Esophagus muscularis mucosa (tissue), 4 donors: ENCODE data around the gene EZR. TPM values are rescaled to one million over a fixed set of nuclear protein-coding genes. Genes with fewer than 3 reads are reported as not detected.

Experiments
- DNase-seq: peaks from one replicate; pipeline ENCODE4 v3.0.0-alpha.2; 2017; ENCODE audit errors: extremely low spot score
- H3K27ac ChIP-seq, 4 donors: fragments of 200-600 bp; sonication (generic); replicated peaks in 1 of 4; 1 replicate in 3 of 4; 2 replicates in 1 of 4; pipeline ENCODE4 v1.5.1; 2016 to 2019; ENCODE audit warnings: mild to moderate bottlenecking in 1 of 4
- H3K27me3 ChIP-seq, 4 donors: fragments of 200-600 bp; sonication (generic); one replicate each; pipeline versions ENCODE4 v1.5.1 to v1.6.0; 2016 to 2019
- H3K36me3 ChIP-seq, 4 donors: fragments of 200-600 bp; sonication (generic); one replicate each; pipeline ENCODE4 v1.5.1; 2016 to 2019
- H3K4me1 ChIP-seq, 4 donors: fragments of 200-600 bp; sonication (generic); one replicate each; pipeline ENCODE4 v1.5.1; 2016 to 2019
- H3K4me3 ChIP-seq, 4 donors: fragments of 200-600 bp; sonication (generic); 1 replicate in 2 of 4; 2 replicates in 2 of 4; pipeline ENCODE4 v1.5.1; 2016 to 2019; ENCODE audit warnings: mild to moderate bottlenecking in 4 of 4, moderate library complexity in 1 of 4
- H3K9me3 ChIP-seq, 4 donors: fragments of 200-600 bp; sonication (generic); 1 replicate in 3 of 4; 2 replicates in 1 of 4; pipeline ENCODE4 v1.5.1; 2016 to 2019
- CTCF ChIP-seq, 3 experiments: fragments of 200-600 bp in 2 of 3; fragments of 450-650 bp in 1 of 3; sonication (generic) in 2 of 3; IDR thresholded peaks; one replicate each; pipeline ENCODE4 v1.5.1; 2017 to 2019; ENCODE audit warnings: antibody characterized with exemption in 3 of 3, mild to moderate bottlenecking in 2 of 3, moderate library complexity in 1 of 3
- EP300 ChIP-seq: sonication (generic); formaldehyde crosslinking; IDR thresholded peaks from one replicate; pipeline ENCODE4 v1.6.1; 2017; ENCODE audit warnings: antibody characterized with exemption
- POLR2A ChIP-seq: fragments of 450-650 bp; IDR thresholded peaks from one replicate; pipeline ENCODE4 v1.6.1; 2017; ENCODE audit warnings: antibody characterized with exemption, moderate library complexity, mild to moderate bottlenecking, low read depth
- POLR2AphosphoS5 ChIP-seq, 2 donors: sonication (generic); formaldehyde crosslinking; IDR thresholded peaks; one replicate each; pipeline ENCODE4 v1.6.1; 2017; ENCODE audit warnings: antibody characterized with exemption in 2 of 2
- WGBS: methylation state at CpG from one replicate; pipeline ENCODE4 v1.1.5; 2018; 5-methylcytosine and 5-hydroxymethylcytosine counted together
- intact Hi-C: fragments of 100-400 bp; cut with DNase I; formaldehyde crosslinking; loops from one replicate; pipeline ENCODE4 v1.15.1; 2023
- total RNA-seq, 4 donors: library from RNA; depleted of rRNA; stranded (reverse); fragments of >200 nt; gene quantifications; one replicate each; pipeline versions ENCODE4 v1.1.0 to v1.2.1, GENCODE V29; 2016

Gene EZR
- total RNA-seq, 4 donors from 2014 or later: 205 to 226 (median 212) TPM

GRCh38 chr6:158782432-158783166, 36.6 kb downstream of the EZR start:
- Histone ChIP-seq H3K9me3 (no peaks in the 10 kb centered on the region), H3K36me3 (peaks cover 75 to 100% (median 91%) of the 10 kb centered on the region in 4 donors), H3K27me3 (no peaks in the 10 kb centered on the region), H3K4me3 (no peak overlapping the region), H3K4me1 (peaks cover 0 to 9% (median 2%) of the 10 kb centered on the region in 4 donors), H3K27ac (no peak overlapping the region)
- no peak for DNase-seq
- WGBS: 90% methylated on average over 10 of the region's 11 CpGs
- intact Hi-C loops: no loop called here
- TF ChIP-seq CTCF (IDR thresholded peaks at IDR 0.05) (no peak), EP300 (no peak), POLR2AphosphoS5 (IDR thresholded peaks at IDR 0.05) (no peak), POLR2A (no peak)

GRCh38 chr6:158781692-158782373, 37.3 kb downstream of the EZR start:
- WGBS: 90% methylated on average over 19 of the region's 19 CpGs
- peaks cover 71 to 100% (median 90%) of the 10 kb centered on the region in 4 donors for H3K36me3 ChIP-seq
- no peak overlapping the region for H3K27ac ChIP-seq
- no peak for TF ChIP-seq CTCF (IDR thresholded peaks at IDR 0.05)
- no peak for TF ChIP-seq EP300
- no peak for TF ChIP-seq POLR2A
- TF ChIP-seq POLR2AphosphoS5 (IDR thresholded peaks at IDR 0.05): no peak
- no peak for DNase-seq
- H3K9me3 ChIP-seq: no peaks in the 10 kb centered on the region
- no peak overlapping the region for H3K4me3 ChIP-seq
- intact Hi-C loops: no loop called here
- peaks cover 0 to 9% (median 3%) of the 10 kb centered on the region in 4 donors for H3K4me1 ChIP-seq
- H3K27me3 ChIP-seq: no peaks in the 10 kb centered on the region

- TF ChIP-seq POLR2A (no peak), EP300 (no peak), POLR2AphosphoS5 (IDR thresholded peaks at IDR 0.05) (peak in 1 of 2 donors; percentile 12)
- Histone ChIP-seq H3K36me3 (peaks cover 69 to 100% (median 89%) of the 10 kb centered on the region in 4 donors), H3K27ac (no peak overlapping the region), H3K27me3 (no peaks in the 10 kb centered on the region), H3K9me3 (no peaks in the 10 kb centered on the region), H3K4me3 (no peak overlapping the region), H3K4me1 (peaks cover 0 to 9% (median 3%) of the 10 kb centered on the region in 4 donors)
- no peak for DNase-seq
- intact Hi-C loops: no loop called here
- WGBS: 82% methylated on average over 11 of the region's 11 CpGs
These were observed 38.0 kb downstream of the EZR start for GRCh38 chr6:158780988-158781691.

- H3K36me3 ChIP-seq: peaks cover 69 to 100% (median 89%) of the 10 kb centered on the region in 4 donors
- DNase-seq: no peak
- WGBS: 95% methylated on average over 7 of the region's 7 CpGs
These were observed 38.8 kb downstream of the EZR start for GRCh38 chr6:158780246-158780884.

More at GRCh38 chr6:158780246-158780884, 38.8 kb downstream of the EZR start:
- H3K4me3 ChIP-seq: no peak overlapping the region
- TF ChIP-seq CTCF (IDR thresholded peaks at IDR 0.05) (no peak), EP300 (no peak), POLR2AphosphoS5 (IDR thresholded peaks at IDR 0.05) (no peak), POLR2A (no peak)
- H3K27ac ChIP-seq: no peak overlapping the region
- intact Hi-C loops: no loop called here
- peaks cover 0 to 9% (median 3%) of the 10 kb centered on the region in 4 donors for H3K4me1 ChIP-seq
- no peaks in the 10 kb centered on the region for H3K9me3 ChIP-seq
- no peaks in the 10 kb centered on the region for H3K27me3 ChIP-seq
